ENCODE data around the gene C2CD4C.
"Not testable (repeated sequence)": the region's sequence is repeated elsewhere in the genome, so short reads cannot be mapped to it uniquely, and the experiment has no call there.

The C2CD4C gene, protein sequence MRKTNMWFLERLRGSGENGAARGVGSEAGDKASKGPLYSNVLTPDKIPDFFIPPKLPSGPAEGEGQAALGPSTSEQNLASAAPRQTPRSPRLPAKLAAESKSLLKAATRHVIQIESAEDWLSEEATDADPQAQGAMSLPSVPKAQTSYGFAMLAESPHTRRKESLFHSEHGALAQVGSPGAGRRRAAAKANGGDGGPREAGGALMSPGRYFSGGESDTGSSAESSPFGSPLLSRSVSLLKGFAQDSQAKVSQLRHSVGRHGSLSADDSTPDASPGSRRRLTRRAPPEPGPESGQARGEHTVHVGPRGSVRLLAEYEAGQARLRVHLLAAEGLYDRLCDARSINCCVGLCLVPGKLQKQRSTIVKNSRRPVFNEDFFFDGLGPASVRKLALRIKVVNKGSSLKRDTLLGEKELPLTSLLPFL

DNA sequence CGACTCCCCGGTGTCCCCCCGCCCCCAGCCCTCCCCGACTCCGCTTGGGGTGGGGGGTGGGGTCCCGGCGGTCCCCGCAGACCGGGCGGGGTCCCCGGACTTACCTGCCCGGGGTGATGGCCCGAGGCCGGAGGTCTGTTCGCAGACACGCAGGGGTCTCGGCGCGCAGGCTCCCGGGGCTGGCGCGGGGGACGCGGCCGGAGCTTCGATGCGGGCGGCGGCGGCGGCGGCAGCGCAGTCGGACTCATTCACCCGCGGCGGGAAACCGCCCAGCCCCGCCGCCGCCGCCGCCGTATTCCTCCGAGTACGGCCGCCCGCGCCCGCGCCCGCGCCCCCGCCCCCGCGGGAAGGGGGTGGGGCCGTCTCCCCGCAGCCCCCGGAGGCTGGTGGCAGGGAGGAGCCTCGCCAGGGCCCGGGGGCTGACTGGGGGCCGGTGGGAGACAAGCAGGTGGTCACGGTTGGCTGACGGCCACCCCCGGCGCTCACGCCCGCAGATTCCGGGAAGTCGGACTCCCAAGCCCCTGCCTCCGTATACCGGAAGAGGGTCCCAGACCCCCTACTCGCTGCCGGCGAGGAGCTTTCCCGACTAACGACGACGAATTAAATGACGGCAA is at the start of gene C2CD4C:
TSS of gene C2CD4C (minus strand) at position 246 of the 614 bp plus-strand sequence. CDS start 786 bp downstream, outside the sequence.
- in situ Hi-C loops (cut with MboI; ENCODE audit: low sequenced_read_pairs), result no loop called here

DNA sequence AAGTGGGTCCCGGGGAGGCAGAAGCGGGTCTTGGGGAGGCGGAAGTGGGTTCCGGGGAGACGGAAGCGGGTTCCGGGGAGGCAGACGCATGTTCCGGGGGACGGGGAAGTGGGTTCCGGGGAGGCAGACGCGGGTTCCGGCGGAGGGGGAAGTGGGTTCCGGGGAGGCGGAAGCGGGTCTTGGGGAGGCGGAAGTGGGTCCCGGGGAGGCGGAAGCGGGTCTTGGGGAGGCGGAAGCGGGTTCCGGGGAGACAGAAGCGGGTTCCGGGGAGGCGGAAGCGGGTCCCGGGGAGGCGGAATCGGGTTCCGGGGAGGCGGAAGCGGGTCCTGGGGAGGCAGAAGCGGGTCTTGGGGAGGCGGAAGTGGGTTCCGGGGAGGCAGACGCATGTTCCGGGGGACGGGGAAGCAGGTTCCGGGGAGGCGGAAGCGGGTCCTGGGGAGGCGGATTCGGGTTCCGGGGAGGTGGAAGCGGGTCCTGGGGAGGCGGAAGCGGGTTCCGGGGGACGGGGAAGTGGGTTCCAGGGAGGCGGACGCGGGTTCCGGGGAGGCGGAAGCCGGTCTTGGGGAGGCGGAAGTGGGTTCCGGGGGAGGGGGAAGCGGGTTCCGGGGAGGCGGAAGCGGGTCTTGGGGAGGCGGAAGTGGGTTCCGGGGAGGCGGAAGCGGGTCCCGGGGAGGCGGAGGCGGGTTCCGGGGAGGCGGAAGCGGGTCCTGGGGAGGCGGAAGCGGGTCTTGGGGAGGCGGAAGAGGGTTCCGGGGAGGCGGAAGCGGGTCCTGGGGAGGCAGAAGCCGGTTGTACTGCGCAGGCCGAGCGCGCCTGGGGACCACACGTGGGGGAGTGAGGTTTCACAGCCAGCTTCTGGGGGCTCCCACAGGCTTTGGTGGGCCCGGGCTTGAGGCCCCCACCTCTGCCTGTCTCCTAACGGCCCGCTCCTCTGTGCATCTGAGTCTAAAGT is 49.4 kb upstream of the C2CD4C start:
- in situ Hi-C loops (cut with MboI; ENCODE audit: low sequenced_read_pairs), result no loop called here

DNA sequence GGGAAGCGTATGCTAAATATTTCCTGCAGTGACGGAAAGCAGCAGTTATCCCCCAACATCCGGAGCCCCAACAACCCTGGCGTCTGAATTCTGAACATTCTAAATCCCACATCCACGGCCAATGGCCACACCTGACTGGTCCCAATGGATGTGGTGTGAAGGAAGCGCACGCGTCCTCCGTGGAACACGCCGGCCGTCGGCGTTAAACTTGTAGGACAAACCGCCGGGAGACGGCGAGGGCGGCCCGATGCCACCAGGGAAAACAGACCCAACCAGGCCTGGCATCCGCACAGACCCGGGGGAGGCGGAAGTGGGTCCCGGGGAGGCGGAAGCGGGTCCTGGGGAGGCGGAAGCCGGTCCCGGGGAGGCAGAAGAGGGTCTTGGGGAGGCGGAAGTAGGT is 48.7 kb upstream of the C2CD4C start:
- in situ Hi-C loops (cut with MboI; ENCODE audit: low sequenced_read_pairs), result no loop called here

DNA sequence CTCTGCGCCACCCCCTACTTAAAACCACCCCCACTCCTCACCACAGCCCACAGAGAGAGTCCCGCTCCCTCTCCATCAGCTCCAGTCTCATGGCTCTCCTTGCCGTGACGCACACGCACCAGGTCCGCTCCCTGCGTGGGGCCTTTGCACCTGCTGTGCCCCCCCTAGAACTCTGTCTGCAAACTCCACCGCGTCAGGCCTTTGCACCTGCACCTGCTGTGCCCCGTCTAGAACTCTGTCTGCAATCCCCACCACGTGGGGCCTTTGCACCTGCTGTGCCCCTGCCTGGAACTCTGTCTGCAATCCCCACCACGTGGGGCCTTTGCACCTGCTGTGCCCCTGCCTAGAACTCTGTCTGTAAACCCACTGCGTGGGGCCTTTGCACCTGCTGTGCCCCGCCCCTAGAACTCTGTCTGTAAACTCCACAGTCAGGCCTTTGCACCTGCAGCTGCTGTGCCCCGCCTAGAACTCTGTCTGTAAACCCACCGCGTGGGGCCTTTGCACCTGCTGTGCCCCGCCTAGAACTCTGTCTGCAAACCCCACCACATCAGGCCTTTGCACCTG is 47.7 kb upstream of the C2CD4C start:
- in situ Hi-C loops (cut with MboI; ENCODE audit: low sequenced_read_pairs), result no loop called here

DNA sequence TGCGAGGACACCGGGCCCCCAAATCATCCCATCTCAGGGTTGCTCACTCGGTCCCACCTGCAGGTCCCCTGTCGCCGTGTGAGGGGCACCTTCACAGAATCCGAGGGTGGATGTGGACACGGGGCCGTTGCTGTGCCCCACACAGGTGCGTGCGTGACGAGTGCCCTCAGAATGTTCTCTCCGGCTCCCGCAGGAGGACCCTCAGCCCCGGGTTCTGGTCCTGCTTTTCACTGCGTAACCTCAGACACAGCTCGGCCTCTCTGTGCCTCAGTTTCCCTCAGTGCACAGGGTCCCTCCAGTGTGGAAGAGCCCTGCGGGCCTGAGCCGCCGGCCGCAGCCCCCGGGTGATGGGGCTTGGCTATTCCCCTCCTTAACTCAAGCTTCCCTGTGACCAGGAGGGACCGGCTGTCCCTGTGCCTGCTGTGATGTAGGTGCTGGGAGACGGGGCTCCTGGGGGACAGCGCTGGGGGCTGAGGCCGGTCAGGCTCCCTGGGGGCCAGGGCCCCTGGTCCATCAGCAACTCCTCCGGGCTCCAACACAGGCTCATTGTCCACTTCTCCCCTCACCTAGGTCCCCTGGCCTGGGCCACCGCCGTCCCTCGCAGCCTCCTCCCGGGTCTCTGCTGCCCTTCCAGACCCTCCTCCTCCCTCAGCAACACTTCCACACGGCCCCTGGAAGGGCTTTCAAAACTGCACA is 47.1 kb upstream of the C2CD4C start:
- in situ Hi-C loops (cut with MboI; ENCODE audit: low sequenced_read_pairs), result no loop called here

DNA sequence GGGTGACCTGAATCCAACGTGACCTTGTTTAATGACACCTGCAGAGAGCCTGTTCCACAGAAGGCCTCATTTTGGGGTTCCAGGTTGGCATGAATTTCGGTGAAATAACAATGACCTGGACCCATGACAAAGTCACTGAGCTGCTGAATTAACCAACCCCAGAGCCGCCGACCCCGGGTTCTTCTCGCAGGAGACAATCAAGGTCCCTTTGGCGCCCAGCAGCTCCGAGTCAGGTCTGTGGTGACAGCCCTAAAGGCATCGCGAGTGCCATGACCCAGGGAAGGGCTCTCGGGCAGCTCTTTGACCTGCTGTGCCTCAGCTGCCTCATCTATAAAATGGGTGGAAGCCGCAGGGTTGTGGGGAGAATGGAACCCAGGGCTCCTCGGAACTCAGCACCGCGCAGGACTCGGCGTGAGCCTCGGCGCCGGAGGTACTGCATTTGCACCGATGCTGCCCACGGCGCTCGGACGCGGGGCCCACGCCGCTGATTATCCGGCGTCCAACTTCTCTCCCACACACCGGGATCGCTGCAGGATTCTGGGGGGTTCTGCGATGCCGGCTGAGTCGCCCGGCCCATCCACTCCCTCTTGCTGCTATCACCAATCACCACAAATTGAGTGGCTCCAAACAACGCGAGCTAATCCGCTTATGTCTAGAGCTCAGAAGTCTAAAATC is 46.2 kb upstream of the C2CD4C start:
- in situ Hi-C loops (cut with MboI; ENCODE audit: low sequenced_read_pairs), result no loop called here

DNA sequence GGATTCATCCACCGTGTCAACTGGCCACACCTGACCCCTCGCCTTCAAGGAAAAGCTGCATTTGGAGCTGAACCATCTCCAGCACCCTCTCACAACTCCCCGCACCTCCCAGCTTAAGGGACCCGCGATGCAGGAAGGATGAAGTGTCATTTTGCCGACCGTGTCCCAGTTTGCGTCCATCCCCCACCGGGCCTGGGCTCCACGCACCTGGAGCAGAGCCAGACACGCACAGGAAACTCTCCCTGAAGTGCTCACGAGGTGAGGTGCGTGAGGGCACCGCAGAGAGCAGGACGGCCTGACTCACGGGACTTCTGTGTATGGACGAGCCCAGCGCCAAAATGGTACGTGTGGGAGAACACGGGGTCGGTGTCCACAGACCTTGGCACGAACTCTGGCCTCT is 44.7 kb upstream of the C2CD4C start:
- in situ Hi-C loops (cut with MboI; ENCODE audit: low sequenced_read_pairs), result no loop called here

DNA sequence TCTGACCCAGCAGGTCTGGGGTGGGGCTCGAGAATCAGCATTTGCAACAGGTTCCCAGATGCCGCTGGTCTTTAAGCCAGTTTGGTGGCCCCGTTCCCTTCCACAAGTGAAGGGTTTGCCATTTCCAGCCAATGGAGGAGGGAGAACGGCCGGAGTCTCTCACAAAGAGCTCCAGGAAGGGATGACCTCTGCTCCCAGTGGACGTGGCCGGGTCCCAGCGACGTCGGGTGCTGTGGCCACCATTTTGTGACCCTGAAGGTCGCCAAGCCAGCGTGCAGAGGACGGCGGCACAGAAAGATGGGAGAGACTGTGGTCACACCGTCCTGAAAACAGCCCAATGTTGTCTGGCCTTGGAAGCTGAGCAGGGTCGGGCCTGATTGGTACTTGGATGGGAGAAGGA is 43.9 kb upstream of the C2CD4C start:
- in situ Hi-C loops (cut with MboI; ENCODE audit: low sequenced_read_pairs), result no loop called here

DNA sequence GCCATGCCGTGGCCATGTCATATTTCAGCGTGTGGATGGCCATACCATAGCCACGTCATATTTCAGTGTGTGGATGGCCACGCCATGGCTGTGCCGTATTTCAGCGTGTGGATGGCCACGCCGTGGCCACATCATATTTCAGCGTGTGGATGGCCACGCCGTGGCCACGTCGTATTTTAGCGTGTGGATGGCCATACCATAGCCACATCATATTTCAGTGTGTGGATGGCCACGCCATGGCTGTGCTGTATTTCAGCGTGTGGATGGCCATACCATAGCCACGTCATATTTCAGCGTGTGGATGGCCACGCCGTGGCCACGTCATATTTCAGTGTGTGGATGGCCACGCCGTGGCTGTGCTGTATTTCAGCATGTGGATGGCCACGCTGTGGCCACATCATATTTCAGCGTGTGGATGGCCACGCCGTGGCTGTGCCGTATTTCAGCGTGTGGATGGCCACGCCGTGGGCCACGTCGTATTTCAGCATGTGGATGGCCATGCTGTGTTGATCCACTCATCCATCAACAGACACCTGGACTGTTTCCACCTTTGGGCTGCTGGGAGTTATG is 42.0 kb upstream of the C2CD4C start:
- in situ Hi-C loops (cut with MboI; ENCODE audit: low sequenced_read_pairs), result not testable (repeated sequence)

DNA sequence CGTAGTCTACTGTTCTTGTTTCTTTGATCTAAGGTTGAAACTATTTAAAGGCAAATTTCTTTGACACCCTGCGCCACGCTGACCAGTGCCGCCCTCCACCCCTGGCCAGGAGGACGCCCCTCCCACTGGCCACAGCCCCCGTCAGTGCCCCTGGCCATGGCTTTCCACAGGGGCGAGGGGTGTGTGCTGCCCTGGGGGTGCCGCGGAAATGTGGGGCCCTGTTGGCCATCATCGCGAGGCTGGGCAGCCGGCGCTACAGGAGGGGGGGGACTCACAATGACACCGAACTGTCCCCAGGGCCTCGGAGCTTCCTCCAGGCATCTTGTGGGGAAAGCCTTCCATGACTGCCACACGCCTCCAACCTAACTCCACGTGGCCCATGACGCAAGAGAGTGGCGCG is 41.0 kb upstream of the C2CD4C start:
- in situ Hi-C loops (cut with MboI; ENCODE audit: low sequenced_read_pairs), result no loop called here

DNA sequence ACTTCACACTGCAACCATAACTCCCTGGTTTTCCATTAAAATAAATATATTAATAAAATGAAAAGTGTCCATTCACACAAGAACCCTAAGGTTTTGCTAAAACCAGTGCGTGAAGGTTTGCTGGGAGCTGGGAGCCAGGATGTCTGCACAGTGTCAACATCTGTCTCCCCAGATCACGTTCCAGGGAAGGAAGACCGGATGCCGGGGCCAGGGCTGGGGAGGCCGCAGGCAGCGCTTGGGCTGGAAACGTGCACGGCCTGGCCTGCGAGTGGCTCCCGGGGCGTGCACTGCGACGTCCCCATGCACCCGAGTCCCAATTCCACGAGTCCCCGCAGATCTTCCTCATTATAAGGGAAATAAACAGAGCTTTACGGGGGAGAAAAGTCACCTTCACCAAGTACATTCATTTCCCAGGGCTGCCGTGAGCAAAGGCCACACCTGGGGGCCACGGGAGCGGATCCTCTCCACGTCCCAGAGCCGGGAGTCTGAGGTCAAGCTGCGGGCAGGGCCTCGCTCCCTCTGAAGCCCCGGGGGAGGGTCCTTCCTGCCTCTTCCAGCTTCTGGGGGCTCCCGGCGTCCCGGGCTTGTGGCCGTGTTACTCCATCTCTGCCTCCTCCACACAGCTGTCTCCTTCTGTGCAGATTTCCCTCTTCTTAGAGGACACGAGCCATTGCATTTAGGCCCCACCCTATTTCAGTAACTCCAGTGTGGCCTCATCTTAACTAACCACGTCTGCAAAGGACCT is 39.0 kb upstream of the C2CD4C start:
- in situ Hi-C loops (cut with MboI; ENCODE audit: low sequenced_read_pairs), result no loop called here

DNA sequence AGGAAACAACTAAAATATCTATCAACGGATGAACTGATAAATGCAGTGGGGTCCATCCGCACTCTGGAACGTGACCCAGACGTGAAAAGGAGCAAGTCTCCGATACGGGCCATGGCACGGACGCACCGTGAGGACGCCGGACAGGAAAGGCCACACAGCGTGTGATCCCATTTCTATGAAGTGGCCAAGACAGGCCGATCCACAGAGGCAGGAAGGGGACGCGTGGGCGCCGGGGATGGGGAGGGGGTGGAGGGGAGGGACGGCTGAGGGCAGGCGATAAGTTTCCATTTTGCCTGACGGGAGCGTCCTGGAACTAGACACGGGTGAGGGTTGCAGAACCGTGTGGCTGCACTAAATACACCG is 38.1 kb upstream of the C2CD4C start:
- in situ Hi-C loops (cut with MboI; ENCODE audit: low sequenced_read_pairs), result no loop called here

DNA sequence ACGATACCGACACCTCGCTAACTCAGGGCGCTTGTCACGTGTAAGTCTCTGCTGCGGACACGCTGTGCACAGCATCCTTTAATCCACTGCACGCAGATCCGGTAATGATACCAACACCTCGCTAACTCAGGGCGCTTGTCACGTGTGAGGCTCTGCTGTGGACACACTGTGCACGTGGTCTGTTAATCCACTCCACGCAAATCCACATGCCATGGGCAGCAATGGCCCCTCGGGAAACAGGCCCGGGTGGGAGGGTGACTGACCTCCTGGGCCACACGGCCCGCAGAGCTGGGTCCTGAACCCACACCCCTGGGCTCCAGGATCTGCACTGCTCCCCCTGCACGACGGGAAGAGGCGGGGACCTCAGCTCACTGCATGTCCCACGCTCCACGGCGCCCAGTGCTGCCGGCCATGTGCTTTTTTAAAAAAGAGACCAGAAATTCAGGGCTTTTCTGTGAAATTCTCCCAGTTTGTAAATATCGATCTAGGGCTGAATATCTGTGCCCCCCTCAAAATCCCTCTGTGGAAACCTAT is 35.8 kb upstream of the C2CD4C start:
- in situ Hi-C loops (cut with MboI; ENCODE audit: low sequenced_read_pairs), result no loop called here

DNA sequence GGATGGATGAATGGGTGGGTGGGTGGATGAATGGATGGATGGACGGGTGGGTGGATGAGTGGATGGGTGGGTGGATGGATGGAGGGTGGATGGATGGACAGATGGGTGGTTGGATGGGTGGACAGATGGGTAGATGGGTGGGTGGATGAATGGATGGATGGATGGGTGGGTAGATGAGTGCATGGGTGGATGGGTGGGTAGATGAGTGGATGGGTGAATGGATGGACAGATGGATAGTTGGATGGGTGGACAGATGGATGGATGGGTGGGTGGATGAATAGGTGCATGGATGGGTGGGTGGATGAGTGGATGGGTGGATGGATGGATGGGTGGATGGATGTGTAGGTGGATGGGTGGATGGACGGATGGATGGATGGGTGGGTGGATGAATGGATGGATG is 34.1 kb upstream of the C2CD4C start:
- in situ Hi-C loops (cut with MboI; ENCODE audit: low sequenced_read_pairs), result no loop called here

DNA sequence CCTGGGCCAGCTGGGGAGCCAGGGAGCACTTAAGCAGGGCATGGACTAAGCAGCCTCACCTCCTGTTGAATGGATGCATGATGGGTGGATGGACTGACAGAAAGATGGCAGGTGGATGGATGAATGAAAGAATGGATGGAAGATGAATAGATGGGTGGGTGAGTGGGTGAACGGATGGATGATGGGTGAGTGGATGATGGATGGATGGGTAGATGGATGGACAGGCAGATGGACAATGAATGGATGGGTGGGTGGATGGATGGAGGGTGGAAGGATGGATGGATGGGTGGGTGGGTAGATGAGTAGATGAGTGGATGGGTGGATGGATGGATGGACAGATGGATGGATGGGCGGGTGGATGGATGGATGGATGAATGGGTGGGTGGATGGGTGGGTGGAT is 33.1 kb upstream of the C2CD4C start:
- in situ Hi-C loops (cut with MboI; ENCODE audit: low sequenced_read_pairs), result no loop called here

DNA sequence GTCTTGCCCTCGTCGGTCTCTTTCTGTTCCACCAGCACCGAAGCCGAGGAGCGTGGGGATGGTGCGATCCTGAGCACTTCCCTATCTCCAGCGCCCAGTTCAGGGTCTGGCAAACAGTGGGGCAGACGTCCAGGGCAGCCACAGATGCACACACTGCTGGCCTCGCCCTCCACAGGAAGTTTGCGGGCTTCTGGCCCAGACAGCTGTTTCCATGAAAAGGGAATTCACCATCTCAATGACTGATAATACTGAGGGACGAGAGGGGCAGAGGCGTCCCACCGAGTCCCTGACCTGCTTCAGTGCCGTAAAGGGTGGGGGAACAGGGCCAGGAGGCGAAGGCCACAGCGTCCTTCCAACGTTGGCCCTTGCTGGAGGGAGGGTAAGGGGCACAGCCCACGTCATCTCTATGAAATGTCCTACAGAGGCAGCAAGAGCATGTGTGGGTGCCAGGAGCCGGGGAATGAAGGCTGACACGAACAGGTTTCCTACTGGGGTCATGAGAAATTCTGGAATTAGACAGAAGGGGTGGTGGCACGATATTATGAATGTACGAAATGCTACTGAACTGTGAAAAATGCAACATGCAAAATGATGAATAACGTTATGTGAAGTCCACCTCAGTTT is 32.4 kb upstream of the C2CD4C start:
- in situ Hi-C loops (cut with MboI; ENCODE audit: low sequenced_read_pairs), result no loop called here

DNA sequence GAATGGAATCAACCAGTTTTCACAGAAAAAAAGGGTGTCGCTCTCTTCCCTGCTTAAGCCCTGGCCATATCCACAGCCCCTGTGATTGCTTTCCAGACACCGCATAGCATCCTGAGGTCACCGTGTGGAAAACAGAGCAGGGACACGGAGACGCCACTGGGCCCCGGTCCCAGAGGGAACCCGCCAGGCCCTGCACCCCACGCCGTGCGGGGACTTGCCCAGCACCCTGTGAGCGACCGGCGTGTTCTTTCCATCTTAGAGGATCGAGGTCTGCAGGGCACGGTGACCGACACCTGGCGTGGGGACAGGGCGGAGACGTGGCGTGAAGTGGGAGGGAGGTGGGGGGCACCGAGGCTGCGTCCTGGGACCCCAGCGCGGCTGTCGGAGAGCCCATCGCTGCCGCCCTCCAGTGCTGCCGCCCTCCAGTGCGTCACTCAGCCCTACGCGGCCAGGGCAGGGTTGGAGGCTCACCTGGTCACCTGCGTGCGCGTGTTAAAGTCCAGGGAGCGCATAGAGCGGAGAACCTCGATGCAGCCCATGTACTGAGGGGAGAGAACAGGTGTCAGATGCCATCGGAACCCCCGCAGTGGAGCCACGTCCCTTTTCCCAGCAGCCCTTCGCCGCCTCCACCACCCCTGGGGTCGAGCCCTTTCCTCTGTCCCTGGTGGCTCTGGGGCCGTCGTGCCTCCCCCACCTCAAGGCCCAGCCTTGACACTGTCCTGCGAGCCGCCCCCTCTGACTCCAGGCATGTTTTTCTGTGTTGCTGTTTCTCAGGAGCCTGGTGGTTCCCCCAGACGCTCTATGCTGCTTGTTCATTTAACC is 31.7 kb upstream of the C2CD4C start:
- in situ Hi-C loops (cut with MboI; ENCODE audit: low sequenced_read_pairs), result no loop called here
